ENCODE data around the gene ACTN3. TPM values are rescaled to one million over a fixed set of nuclear protein-coding genes. Genes with fewer than 3 reads are reported as not detected.
"Not testable (repeated sequence)": the region's sequence is repeated elsewhere in the genome, so short reads cannot be mapped to it uniquely, and the experiment has no call there.

ACTN3 gene
- polyA plus RNA-seq, 5 donors, result 0.24 to 3.8 TPM; not detected in 3

DNA sequence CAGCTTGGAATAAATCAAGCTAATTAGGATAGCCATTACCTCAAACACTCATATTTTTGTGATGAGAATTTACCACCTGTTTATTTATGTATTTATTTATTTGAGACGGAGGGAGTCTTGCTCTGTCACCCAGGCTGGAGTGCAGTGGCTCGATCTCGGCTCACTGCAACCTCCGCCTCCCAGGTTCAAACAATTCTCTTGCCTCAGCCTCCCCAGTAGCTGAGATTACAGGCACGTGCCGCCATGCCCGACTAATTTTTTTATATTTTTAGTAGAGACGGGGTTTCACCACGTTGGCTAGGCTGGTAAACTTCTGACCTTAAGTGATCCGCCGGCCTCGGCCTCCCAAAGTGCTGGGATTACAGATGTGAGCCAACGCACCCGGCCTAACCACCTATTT lies 1.8 kb upstream of the ACTN3 start:
- DNase-seq, result not testable (repeated sequence)

DNA sequence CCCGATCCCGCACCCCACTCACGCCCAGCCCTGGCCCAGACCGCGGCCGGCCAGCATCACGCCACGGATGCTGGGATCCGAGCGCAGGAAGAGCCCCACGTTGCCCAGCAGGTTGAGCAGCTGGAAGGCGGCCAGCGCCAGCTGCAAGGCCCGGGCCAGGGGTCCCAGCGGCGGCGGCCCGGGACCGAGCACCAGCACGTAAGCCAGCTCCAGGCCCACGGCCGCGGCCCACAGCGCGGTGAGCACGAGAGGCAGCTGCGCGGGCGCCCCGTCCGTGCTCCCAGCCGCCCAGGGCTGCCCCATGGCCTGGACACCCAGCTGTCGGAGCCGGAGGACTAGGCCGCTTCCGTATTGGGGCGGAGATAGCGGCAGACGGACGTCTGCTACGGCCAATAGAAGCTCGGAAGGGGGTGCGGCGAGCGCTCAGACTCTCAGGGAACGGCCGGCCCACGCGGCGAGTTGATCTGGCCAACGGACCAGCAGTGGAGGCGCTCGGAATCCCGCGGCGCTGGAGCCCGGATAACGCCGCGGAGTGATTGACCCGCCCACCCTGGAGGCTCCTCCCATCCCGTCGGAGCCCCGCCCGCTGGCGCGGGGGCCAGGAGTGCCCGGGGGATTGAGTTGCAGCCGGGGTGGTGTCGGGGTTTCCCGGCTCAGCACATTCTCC lies 869 bp upstream of the ACTN3 start, which contains the start of gene ZDHHC24:
ZDHHC24 (minus strand) TSS at position 348 of the 667 bp plus-strand sequence; CDS start at position 303, 45 bp downstream.
- peak; percentile 87 to 89 for DNase-seq

DNA sequence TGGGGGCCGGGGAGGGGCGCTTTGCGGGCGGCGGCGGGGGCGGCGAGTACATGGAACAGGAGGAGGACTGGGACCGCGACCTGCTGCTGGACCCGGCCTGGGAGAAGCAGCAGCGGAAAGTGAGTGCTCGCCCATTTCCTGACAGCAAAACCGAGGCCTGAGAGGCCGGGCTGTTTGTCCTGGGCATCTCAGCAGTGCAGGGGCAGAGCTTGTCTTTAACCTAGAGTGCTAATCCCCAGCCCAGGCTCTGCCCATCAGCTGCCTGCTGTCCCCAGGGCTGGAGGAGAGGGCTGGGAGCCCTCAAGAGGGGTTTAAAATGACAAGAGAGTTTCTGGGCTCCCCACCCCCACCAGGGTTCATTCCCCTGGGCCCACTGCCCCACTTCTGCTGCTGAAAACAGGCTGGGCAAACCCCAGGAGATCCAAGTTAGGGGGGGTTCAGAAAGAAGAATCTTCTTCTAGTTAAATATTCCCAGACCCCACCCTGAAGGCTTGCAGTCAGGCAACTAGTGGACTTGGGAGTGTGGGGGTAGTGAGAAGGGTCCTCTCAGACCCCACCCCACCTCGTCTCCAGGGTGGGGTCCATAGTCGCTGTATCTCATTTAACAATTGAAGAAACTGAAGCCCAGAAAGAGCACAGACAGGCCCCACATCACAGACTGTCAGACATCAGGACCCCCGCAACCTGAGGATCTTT lies 411 bp downstream of the ACTN3 start:
- DNase-seq, result no peak

- DNase-seq, result no peak
Observed at GRCh38 chr11:66547662-66548009, 933 bp downstream of the ACTN3 start.

- DNase-seq, result no peak
Observed at GRCh38 chr11:66548041-66548440, 1.3 kb downstream of the ACTN3 start.

DNA sequence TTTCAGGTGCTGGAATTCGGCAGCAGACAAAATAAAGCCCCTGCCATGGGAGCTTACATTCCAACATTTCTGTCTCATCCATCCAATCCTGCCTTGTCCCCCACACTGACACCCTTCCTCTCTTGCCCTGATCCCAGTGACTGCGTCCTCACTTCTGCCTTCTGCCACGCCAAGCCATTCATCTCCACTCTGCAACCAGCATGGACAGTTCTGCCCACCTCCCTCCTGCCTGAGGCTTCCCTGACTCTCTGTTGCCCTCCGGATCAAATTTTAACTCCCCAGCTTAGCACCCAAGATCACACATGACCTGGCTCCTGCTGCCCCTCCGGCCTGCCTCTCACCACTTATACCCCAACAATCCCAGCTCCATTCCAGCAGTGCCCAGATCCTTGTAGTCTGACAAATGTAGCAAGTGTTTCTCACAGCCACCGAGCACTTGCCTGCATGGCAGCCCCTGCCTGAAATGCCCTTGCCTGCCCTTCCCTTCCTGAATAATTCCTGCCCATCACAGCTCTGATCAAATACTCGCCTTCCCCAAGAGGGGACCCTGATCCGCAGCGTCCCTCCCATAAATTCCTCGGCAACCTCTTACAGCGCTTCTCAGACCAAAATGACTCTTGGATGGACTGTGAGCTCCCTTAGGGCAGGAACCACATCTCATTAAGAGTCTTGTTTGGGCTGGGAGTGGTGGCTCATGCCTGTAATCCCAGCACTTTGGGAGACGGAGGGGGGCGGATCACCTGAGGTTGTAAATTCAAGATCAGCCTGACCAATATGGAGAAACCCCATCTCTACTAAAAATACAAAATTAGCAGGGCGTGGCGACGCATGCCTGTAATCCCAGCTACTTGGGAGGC lies 2.3 kb downstream of the ACTN3 start:
- DNase-seq, result no peak

- no peak for DNase-seq
Observed at GRCh38 chr11:66549696-66550095, 3.0 kb downstream of the ACTN3 start.

DNA sequence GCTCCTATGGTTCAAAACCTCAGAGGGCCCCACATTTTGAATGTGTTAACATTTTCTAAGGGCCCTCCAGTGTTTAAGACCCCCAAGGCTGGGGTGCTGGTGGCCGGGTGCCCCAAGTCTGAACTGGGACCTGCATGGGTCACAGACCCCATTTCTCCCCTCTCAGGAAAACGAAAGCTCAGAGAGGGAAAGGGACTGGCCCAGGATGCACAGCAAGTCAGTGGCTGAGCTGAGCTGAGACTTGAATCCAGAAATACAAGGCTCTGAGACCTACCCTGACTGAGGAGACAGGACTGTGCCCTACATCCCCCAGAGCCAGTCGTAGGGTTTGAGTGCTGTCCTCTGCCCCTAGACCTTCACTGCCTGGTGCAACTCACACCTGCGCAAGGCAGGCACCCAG lies 4.2 kb downstream of the ACTN3 start:
- no peak for DNase-seq

- no peak for DNase-seq
Observed at GRCh38 chr11:66554602-66555001, 7.9 kb downstream of the ACTN3 start.

GRCh38 chr11:66555416-66555815 lies 8.7 kb downstream of the ACTN3 start:
- no peak for DNase-seq

DNA sequence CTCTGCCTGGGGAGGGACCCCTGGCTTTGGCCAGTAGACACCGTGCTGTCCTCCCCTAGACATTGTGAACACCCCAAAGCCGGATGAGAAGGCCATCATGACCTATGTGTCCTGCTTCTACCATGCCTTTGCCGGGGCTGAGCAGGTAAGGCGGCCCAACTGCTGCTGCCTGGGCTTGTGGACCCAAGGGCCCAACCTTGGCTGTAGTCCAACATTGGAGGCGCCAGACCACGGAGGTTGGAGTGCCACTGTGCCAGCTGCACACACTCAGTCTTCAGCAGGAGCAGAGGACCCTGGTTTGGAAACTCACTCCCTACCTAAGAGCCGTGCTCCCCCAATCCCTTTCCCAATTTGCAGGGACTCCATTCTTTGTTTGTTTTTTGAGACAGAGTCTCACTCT lies 9.4 kb downstream of the ACTN3 start:
- no peak for DNase-seq

- no peak for DNase-seq
Observed at GRCh38 chr11:66557733-66558326, 11.1 kb downstream of the ACTN3 start.

DNA sequence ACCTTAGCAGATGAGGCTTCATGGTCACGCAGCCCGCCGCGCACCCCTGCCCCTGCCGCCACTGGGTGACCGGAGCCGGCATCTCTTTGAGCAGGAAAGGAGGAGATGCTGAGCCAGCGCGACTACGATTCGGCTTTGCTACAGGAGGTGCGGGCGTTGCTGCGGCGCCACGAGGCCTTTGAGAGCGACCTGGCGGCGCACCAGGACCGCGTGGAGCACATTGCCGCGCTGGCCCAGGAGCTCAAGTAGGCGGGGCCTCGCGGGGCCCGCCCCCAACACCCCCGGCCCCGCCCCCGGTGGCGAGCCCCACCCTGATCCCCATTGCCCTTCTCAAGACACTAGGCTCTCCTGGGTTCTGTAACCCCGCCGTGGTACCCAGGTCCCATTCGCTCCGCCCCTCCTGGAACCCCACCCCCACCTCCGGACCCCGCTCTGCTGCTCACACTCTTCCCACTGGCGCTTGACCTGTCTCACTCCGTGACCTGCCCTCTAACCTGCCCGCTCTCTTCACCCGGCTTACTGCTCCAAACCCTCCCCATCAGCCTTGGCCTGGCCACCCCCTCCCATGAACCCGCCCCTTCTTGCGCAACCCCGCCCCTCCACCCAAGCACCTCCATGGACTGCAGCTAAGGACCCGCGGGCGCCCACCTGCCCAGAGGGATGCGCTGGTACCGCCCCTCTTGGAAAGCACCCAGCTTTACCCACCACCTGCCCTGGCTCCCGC lies 12.6 kb downstream of the ACTN3 start:
- DNase-seq, result no peak

- no peak for DNase-seq
Observed at GRCh38 chr11:66559866-66560676, 13.4 kb downstream of the ACTN3 start.

- DNase-seq, result no peak
Observed at GRCh38 chr11:66561178-66561974, 14.7 kb downstream of the ACTN3 start.

DNA sequence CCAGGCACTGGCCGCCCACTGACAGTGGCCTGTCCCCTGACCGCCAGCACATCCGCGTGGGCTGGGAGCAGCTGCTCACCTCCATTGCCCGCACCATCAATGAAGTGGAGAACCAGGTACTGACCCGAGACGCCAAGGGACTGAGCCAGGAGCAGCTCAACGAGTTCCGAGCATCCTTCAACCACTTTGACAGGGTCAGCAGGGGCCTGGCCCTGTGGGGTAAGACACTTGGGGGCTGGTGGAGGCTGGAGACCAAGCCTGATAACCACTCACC lies 15.2 kb downstream of the ACTN3 start:
- no peak for DNase-seq

DNA sequence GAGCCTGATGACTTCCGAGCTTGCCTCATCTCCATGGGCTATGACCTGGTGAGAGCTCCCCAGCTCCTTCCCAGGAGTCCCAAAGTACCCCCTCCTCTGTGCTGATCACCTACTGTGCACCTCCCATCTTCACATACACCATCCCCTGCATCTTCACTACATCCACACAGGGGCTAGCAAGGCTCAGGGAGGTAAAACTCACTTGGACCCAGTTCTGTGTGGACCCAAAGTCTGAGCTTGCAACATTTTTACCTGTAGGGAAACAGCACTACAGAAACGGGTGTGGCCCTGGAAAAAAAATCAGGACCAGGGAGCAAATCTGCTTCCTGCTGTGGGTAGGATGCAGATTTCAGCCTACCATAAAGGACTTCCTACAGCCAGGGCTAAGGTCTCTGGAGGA lies 15.6 kb downstream of the ACTN3 start:
- DNase-seq, result no peak

- DNase-seq, result no peak
Observed at GRCh38 chr11:66562907-66563583, 16.3 kb downstream of the ACTN3 start.

GRCh38 chr11:66563832-66564231 lies 17.1 kb downstream of the ACTN3 start:
- no peak for DNase-seq

Measured in right lung (tissue), 5 donors.